Panc1 (cell line): ENCODE data around the gene GLRA3.

Experiments used
- TF ChIP-seq, protein P1 (sequence below), 2 experiments: IDR thresholded peaks; 2 replicates each; pipeline ENCODE4 v1.6.1; 2011 to 2012; ENCODE audit warnings: low read depth in 2 of 2, control low read depth in 1 of 2, low read length in 1 of 2, mild to moderate bottlenecking in 1 of 2, moderate library complexity in 1 of 2; ENCODE audit not compliant: insufficient read depth in 1 of 2
- TF ChIP-seq, protein P2 (sequence below): fragments of 450-650 bp; IDR thresholded peaks from 2 replicates; pipeline ENCODE4 v1.5.1; 2017; ENCODE audit warnings: mild to moderate bottlenecking

DNA sequence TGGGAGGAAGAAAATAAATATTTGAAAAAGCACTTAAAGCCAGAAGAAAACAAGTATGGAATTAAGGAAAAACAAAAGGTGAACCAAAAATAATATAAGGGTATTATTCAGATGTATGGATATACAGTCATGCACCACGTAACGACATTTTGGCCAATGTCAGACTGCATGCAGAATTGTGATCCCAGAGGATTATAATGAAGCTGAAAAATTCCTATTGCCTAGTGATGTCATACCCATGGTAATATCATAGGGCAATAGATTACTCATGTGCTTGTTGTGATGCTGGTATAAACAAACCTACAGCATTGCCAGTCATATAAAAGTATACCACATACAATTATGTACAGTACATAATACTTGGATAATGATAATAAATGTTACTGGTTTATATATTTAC lies 20.9 kb downstream of the GLRA3 start:
- TF ChIP-seq, protein P1, sequence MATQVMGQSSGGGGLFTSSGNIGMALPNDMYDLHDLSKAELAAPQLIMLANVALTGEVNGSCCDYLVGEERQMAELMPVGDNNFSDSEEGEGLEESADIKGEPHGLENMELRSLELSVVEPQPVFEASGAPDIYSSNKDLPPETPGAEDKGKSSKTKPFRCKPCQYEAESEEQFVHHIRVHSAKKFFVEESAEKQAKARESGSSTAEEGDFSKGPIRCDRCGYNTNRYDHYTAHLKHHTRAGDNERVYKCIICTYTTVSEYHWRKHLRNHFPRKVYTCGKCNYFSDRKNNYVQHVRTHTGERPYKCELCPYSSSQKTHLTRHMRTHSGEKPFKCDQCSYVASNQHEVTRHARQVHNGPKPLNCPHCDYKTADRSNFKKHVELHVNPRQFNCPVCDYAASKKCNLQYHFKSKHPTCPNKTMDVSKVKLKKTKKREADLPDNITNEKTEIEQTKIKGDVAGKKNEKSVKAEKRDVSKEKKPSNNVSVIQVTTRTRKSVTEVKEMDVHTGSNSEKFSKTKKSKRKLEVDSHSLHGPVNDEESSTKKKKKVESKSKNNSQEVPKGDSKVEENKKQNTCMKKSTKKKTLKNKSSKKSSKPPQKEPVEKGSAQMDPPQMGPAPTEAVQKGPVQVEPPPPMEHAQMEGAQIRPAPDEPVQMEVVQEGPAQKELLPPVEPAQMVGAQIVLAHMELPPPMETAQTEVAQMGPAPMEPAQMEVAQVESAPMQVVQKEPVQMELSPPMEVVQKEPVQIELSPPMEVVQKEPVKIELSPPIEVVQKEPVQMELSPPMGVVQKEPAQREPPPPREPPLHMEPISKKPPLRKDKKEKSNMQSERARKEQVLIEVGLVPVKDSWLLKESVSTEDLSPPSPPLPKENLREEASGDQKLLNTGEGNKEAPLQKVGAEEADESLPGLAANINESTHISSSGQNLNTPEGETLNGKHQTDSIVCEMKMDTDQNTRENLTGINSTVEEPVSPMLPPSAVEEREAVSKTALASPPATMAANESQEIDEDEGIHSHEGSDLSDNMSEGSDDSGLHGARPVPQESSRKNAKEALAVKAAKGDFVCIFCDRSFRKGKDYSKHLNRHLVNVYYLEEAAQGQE (IDR thresholded peaks at IDR 0.05; ENCODE audit: insufficient read depth in 1 of 2, low read depth in 2 of 2, low read length in 1 of 2), result no peak
- TF ChIP-seq, protein P2, sequence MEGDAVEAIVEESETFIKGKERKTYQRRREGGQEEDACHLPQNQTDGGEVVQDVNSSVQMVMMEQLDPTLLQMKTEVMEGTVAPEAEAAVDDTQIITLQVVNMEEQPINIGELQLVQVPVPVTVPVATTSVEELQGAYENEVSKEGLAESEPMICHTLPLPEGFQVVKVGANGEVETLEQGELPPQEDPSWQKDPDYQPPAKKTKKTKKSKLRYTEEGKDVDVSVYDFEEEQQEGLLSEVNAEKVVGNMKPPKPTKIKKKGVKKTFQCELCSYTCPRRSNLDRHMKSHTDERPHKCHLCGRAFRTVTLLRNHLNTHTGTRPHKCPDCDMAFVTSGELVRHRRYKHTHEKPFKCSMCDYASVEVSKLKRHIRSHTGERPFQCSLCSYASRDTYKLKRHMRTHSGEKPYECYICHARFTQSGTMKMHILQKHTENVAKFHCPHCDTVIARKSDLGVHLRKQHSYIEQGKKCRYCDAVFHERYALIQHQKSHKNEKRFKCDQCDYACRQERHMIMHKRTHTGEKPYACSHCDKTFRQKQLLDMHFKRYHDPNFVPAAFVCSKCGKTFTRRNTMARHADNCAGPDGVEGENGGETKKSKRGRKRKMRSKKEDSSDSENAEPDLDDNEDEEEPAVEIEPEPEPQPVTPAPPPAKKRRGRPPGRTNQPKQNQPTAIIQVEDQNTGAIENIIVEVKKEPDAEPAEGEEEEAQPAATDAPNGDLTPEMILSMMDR, result no peak
